Measurements from ENCODE around the gene CRISP1.
A peak's percentile ranks its signal among the peaks of the same experiment; 100 is the strongest.
"Not testable (repeated sequence)": the region's sequence is repeated elsewhere in the genome, so short reads cannot be mapped to it uniquely, and the experiment has no call there.

The CRISP1 gene

GRCh38 chr6:49866485-49866943 is at the start of gene CRISP1:
TSS of gene CRISP1 (minus strand) at chr6:49866535. CDS start at chr6:49857400, 9,135 bp downstream.
- DNase-seq, result no peak

- peak in 2 of 51 donors; percentile 2 to 6 for DNase-seq
These were observed 48.7 kb upstream of the CRISP1 start for GRCh38 chr6:49915035-49915434.

- DNase-seq, result no peak
These were observed 47.5 kb upstream of the CRISP1 start for GRCh38 chr6:49913636-49914375.

- no peak for DNase-seq
These were observed 45.9 kb upstream of the CRISP1 start for GRCh38 chr6:49912196-49912595.

GRCh38 chr6:49911252-49911651 is 44.9 kb upstream of the CRISP1 start:
- DNase-seq, result no peak

- DNase-seq, result no peak
These were observed 43.2 kb upstream of the CRISP1 start for GRCh38 chr6:49909563-49909962.

- DNase-seq, result peak in 1 of 51 donors; percentile 19
These were observed 40.2 kb upstream of the CRISP1 start for GRCh38 chr6:49906526-49906925.

- no peak for DNase-seq
These were observed 39.0 kb upstream of the CRISP1 start for GRCh38 chr6:49905296-49905695.

GRCh38 chr6:49902856-49903255 is 36.5 kb upstream of the CRISP1 start:
- DNase-seq, result no peak

GRCh38 chr6:49898904-49899566 is 32.7 kb upstream of the CRISP1 start:
- no peak for DNase-seq

GRCh38 chr6:49895553-49895952 is 29.2 kb upstream of the CRISP1 start:
- DNase-seq, result not testable (repeated sequence)

- no peak for DNase-seq
These were observed 25.9 kb upstream of the CRISP1 start for GRCh38 chr6:49892280-49892679.

- no peak for DNase-seq
These were observed 24.7 kb upstream of the CRISP1 start for GRCh38 chr6:49890988-49891387.

GRCh38 chr6:49888742-49889431 is 22.6 kb upstream of the CRISP1 start:
- no peak for DNase-seq

- no peak for DNase-seq
These were observed 2.7 kb upstream of the CRISP1 start for GRCh38 chr6:49868951-49869529.

- DNase-seq, result no peak
These were observed 10.1 kb downstream of the CRISP1 start for GRCh38 chr6:49856282-49856681.

GRCh38 chr6:49855221-49855620 is 11.1 kb downstream of the CRISP1 start:
- DNase-seq, result no peak

GRCh38 chr6:49852975-49853374 is 13.4 kb downstream of the CRISP1 start:
- no peak for DNase-seq

GRCh38 chr6:49849213-49849907 is 17.0 kb downstream of the CRISP1 start:
- peak in 3 of 51 donors; percentile 1 to 40 (median 3) for DNase-seq

- no peak for DNase-seq
These were observed 18.7 kb downstream of the CRISP1 start for GRCh38 chr6:49847673-49848072.

- DNase-seq, result no peak
These were observed 19.3 kb downstream of the CRISP1 start for GRCh38 chr6:49847014-49847413.

All from hypothalamus (tissue), 51 donors.